CD4-positive, alpha-beta T cell treated with Interleukin-17A for 1 hour (primary cell): Measurements from ENCODE around the gene RAC3.

ENCODE experiments used
- DNase-seq: peaks from one replicate; pipeline ENCODE4 v3.0.0-alpha.2; 2020

Gene RAC3

DNA sequence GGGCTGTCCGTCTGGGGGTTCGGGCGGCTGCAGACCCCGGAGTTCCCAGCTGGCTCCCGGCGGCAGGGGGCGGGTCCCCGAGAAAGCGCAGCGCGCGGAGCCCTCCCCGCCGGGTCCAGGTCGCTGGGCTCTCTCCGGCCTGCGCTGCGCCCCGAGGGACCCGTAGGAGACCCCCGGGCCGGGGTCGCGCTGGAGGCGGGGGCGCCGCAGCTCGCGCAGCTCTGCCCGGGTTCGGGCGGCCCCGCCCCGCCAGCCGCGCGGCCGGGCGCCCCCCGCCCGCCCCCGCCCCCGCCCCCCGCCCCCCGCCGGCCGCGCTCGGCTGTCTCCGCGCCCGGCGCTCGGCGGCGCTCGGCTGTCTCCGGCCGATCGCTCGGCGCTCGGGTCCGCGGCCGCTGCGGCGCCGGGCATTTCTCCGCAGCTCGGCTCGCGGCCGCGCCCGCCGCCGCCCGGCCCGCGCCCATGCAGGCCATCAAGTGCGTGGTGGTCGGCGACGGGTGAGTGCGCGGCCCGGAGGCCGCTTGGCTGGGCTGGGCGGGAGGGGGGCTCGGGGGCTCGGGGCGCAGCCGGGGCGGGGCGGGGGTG, at the start of gene RAC3:
Gene RAC3, plus strand, starts transcription at position 376 of the 582 bp plus-strand sequence. Its CDS starts 84 bp downstream, at position 460.
- no peak for DNase-seq

DNA sequence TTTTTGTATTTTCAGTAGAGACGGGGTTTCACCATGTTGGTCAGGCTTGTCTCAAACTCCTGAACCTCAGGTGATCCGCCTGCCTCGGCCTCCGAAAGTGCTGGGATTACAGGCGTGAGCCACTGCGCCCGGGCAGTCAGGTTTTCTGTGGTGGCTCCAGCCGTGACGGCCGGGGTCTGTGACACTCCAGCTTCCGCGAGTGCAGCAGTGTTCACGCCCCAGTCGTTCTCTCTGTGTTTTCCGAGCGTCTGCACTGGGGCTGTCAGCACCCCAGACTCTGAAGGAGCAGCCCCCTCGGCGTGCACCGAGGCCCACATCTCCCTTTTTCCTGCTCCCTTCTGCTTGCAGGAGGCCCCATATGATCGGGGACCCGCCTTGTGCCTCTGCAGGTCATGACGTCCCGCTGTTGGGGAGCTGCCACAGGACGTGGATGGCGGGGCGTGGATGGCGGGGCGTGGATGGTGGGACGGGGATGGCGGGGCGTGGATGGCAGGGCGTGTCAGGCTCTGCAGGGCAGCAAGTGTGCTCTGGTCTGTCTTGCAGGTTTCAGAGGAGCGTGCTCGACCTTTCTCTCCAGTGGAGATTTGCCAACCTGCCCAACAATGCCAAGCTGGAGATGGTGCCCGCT, 48.4 kb upstream of the RAC3 start:
- no peak for DNase-seq

DNA sequence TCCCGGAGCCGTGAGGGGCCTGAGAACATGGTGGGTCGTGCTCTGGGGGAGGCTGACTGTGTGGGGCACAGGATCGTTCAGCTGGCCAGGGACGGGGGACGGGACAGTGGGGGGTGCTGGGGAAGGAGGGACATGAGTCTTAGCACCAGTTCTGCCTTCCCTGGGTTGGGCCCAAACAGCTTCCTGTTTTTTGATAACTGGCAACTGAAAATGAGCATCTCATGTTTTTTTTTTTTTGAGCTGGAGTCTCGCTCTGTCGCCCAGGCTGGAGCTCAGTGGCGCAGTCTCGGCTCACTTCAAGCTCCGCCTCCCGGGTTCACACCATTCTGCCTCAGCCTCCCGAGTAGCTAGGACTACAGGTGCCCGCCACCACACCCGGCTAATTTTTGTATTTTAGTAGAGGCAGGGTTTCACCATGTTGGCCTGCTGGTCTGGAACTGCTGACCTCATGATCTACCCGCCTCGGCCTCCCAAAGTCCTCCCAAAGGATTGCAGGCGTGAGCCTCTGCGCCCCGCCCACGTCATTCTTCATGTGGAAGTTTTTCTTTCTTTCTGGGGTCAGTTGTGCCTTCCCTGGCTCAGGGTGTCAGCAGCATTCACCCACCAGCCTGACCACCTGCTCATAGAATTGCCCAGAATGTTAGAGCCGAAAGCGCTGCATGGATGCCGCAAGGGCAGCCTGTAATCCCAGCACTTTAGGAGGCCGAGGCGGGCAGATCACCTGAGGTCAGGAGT, 47.7 kb upstream of the RAC3 start:
- DNase-seq, result no peak

DNA sequence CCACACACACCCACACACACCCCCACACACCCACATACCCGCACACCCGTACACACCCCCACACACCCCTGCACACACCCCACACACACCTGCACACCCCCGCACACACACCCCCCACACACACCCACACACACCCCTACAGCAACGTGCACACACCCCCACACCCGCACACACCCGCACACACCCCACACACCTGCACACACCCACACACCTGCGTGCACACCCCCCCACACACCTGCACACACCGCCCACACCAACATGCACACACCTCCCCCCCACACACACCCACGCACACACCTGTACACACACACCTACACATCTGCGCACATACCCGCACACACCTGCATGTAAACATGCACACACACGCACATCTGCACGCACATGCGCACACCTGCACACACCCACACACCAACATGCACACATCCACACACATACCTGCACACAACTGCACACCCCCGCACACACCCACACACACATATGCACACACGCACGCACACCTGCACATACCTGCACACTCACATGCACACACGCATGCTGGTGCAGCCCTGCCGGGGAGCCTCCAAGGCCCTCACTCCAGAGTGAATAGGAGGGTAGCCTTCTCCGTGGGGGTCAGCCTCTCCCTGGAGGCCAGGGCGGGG, 46.6 kb upstream of the RAC3 start:
- DNase-seq, result no peak

DNA sequence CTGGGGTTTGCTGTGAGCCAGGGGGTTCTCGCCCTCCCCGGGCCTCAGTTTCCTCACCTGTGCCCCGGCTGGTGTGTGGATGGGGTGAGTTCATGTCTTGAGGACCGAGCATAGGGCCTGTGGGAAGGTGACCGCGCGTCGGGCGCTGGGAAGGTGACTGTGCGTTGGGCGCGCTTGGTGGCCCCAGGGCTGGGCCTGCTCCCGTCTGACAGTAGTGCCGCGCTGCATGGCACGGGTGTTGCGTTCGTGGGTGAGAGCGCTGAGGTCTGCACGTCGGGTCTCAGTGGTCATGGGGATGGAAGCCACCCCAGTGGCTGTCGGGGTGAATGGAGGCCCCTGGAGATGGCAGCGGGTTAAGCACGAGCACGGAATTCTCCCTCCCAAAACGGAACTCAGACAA, 44.9 kb upstream of the RAC3 start:
- no peak for DNase-seq

DNA sequence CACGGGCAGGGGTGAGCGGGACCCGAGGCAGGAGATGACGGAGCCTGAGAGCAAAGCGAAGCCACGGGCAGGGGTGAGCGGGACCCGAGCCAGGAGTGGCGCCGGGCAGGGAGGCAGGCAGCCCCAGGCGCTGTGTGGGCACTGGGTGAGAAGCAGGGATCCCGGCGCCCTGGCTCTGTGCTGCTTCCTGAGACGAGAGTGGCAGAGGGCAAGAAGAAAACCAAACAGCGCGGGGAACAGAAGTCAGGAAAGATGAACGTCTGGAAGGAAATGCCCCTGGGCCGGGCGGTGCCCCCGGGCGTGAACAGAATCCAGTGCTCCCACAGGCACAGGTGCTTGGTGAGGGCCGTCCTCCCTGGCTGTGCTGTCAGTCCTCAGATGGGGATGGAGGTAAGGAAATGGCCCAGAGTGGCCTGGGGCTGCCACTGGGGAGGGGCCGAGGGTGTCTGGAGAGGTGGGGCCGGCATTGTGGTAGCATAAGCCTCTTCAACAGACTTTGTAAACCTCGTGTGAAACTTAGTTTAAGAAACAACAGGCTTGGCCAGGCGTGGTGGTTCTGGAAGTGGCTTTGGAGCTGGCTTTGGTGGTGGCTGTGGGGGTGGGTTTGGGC, 44.2 kb upstream of the RAC3 start:
- DNase-seq, result no peak

DNA sequence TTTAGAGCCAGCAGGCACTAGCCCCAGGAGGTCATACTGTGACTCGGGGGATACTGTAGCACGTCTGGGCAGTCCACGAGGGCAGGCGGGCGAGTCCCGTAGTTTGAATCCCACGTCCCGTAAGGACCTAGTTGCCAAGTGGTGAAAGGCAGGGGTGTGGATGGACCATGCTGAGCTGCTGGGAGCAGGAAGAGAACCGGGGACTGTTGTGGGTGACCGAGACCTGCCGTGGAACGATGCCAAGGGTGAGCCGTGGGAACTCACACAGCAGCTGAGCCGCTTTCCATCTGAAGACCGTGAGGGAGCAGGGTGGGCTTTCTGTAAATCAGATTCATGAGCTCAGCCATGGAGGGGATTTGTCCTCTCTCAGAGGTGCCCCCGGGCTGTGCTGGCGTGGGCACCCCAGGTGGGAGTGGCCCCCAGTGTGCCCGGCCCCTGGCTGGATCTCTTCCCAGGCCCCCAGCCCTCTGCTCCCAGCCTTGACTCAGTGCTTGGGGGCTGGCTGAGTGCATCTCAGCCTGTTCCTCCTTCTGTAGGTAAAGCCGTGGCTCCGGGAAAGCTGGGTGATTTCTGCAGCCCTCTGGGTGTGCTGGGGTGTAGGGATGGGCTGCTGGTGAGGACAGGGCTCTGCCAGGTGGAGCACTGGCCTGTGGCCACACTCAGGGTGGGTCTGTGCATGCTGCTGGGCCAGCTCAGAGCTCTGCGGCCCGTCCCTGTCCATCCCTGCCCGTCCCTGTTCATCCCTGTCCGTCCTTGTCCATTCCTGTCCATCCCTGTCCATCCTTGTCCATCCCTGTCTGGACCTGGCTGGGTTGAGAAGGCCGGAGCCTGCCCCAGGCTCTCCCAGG, 40.4 kb upstream of the RAC3 start:
- DNase-seq, result no peak

DNA sequence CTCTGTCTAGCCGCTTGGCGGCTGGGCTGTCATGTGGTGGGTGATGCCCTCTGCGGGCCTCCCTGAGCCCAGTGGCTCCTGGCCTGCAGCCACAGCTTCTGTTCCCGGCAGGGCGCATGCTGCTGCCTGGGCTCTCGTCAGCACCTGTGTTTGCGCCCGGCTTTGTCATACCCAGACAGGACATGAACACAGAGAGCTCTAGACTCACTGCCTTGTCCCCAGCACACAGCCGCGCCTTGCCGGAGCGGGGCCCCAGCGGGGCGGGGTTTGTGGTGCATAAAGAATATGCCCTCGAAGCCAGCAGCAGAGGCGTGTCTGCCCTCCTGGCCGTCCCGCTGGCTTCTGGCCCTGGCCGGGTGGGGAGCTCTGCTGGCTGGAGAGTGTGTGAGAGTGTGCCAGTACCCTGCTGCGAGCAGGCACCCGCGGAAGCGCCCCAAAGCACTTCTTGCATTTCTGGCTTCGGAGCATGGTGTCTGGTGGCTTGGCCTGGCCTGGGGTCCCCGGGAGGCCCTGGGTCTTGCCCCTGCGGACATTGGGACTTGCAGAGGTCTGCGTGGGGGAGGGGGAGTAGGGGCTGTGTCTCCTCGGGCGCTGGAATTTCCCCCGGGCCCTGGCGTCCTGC, 39.7 kb upstream of the RAC3 start:
- no peak for DNase-seq

DNA sequence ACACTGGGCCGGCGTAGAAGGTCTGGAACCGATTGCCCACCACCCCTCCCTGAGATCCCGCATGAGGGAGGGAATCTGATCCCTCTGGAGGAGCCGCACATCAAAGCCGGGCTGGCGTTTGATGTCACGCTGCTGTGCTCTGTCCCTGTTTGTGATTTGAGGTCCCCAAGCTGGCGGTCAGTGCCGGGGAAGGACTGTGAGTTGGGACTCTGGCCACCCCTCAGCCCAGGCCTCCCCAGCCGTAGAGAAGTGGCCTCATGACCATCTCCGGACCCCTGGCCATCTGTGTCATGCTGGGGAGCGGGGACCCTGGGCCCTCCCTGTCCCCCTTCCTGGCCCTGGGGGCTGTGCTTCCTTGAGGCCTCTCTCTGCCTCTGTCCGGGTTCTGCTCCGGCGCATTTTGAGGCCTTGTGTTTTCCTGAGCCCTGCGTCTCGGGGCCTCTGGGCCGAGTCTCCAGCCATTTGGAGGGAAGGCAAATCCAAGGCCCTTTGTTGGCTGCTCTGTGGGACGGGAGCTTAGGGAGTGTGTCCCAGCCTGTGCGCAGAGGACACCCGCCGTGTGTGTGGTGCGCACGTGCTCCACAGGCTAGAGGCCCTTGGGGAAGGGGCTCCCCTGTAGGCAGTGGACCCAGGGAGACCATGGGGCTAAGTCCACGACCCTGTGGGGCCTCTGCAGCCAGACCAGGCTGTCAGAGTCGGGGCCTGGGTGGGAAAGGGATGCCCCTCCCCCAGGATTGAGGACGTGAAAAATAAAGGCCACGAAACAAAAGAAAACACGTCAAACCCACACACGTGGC, 39.0 kb upstream of the RAC3 start:
- DNase-seq, result no peak

DNA sequence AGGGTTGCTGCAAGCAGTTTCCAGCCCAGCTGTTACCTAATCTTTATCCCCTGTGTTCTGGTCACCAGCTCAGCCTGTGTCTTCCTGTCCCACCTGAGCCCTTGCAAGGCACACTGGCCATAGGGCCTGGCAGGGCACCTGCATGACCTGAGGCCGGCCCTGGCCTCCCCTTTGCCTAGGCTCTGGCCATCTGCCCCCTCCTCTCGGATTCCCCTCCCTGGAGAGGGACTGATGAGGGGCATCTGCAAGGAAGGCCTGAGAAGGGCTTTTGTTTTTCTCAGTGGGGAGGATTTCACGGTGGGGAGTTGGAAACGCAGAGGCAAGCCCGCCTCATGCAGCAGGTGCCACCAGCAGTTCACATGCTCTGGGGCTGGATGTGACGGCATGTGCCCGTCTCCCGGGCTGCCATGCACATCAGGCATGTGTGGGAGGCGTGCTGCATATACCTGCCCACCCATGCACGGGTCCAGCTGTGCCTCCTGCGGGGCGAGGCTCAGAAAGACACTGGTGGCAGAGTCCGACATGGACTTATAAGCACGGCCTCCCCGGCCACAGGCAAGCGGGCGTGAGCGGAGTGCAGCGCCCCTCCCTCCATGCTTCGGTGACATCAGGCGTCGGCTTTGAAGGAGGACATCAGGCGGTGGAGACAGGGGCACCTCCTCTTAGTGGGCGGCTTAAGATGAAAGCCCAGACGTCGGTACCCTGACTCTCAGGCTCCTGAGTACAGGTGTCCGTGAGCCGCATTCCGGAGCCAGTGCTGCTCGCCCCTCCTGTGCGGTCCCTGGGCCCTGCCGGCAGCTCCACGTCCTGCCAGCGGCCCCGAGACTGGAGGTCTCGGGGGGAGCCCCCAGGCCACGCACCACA, 37.5 kb upstream of the RAC3 start:
- DNase-seq, result no peak

DNA sequence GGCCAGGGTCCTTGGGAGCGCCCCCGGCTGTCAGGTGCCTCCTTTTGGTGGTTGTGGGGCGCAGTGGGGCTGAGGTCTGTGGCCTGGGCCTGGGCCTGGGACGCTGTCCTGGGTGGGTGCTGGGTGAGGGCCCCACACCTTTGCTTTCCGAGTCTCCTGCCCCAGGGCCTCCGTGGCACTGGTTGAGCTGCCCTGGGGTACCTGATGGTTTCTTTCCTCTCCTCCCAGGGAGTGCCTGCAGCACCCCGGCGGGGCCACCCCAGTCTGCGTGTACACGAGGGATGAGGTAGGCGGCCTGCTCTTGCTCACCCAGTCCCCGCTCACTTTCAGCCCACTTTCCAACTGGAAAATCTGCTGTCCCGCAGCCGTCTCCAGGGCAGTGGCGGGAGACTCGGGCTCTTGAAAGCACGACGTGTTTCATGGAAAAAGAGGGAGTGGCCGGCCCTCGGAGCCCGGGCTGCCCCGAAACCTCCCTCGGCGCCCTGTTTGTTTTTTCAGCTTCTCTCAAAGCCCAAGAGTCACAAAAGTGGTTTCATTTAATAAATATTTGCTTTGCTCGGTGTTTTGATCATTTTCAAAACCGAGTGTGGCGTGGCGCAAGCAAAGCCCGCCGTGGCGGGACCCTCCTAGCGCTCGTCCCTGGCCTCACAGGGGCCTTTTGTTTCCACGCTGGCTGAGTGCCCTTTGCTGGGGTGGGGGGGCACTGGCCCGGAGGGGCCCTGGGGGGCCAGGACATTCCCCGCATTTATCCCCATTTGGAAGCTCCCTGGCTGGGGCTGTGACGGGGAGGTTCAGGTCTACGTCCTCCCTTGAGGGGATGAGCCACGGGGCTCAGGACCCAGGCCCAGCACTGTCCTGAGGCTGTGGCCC, 36.6 kb upstream of the RAC3 start:
- DNase-seq, result no peak

DNA sequence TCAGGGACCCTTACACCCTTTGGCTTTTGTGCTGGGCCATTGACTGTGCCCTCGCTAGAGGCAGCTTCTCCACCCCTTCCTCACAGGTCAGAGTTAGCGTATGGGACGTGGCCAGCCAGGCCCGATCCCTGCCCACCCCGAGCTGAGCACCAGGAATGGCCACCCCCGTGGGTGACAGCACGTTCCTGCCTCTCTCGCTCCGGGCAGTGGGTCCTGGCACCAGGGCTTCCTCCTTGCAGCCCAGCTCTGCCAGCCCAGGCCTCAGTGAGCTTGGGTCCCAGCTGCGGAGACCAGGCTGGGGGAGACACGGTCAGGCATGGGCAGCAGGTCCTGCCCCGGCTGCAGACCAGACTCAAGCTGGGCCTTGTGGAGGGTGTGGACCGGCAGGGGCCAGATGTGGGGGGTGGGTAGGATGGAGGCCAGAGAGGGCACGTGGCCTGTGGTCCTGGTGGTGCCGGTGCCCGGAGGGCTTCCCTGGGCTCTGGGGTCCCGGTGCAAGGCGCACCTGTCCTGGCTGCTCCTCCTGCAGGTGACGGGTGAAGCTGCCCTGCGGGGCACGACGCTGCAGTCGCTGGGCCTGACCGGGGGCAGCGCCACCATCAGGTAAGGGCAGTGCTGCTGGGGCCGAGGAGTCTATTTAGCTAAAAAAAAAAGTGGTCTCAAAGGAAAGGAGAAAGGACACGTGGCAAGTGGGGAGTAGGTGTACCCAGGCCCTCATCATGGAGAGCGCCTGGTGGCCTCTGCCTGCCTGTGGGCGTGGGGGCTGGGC, 35.8 kb upstream of the RAC3 start:
- DNase-seq, result no peak

DNA sequence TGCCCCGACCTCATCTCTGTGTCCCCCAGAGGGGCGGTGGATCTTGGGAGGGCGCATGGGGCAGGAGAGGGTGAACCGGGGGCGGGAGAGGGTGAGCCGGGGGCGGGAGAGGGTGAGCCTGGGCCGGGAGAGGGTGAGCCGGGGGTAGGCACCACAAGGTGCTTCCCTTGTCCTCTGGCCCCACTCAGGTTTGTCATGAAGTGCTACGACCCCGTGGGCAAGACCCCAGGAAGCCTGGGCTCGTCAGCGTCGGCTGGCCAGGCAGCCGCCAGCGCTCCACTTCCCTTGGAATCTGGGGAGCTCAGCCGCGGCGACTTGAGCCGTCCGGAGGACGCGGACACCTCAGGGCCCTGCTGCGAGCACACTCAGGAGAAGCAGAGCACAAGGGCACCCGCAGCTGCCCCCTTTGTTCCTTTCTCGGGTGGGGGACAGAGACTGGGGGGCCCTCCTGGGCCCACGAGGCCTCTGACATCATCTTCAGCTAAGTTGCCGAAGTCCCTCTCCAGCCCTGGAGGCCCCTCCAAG, 35.2 kb upstream of the RAC3 start:
- DNase-seq, result no peak

DNA sequence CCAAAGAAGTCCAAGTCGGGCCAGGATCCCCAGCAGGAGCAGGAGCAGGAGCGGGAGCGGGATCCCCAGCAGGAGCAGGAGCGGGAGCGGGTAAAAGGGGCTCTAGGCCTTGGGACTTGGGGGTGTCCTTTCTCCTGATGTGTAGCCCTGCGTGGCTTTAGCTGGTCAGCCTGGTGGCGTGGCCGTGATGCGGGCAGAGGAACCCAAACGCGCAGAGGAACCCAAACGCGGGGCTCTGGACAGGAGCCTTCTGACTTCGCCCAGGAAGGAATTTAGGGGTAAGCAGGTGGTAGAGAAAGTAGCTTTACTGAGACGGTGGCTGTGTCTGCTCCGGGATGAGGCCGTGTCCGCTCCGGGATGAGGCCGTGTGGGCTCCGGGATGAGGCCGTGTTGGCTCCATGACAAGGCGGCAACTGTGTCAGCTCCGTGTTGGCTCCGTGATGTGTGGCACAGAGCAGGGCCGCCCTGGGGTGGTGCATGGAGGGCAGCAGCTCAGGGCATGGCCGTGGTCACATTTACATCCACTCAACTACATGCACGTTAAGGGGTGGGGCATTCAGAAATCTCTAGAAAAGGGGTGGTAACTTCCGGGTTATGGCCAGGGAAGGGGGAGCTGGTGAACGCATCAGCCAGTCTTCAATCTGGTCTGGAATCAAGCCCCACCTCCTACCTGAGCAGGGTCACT, 34.6 kb upstream of the RAC3 start:
- DNase-seq, result no peak

DNA sequence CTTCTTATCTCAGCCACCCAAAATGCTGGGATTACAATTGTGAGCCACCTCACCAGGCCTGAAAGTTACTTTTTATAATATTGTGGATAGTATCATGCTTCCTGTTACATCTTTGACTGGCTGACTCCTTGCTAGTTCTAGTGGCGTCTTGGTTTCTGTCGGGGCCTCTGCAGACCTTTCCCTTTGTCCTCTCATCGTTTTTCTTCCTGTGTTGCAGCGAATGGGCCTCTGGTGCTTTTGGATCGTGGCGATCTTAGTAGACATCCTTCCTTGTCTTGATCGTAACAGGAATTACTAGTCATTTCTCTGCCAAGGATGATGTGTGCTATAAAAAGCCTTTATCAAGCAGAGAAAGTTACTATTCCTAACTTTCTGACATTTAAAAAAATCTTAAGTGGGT, 33.3 kb upstream of the RAC3 start:
- no peak for DNase-seq

DNA sequence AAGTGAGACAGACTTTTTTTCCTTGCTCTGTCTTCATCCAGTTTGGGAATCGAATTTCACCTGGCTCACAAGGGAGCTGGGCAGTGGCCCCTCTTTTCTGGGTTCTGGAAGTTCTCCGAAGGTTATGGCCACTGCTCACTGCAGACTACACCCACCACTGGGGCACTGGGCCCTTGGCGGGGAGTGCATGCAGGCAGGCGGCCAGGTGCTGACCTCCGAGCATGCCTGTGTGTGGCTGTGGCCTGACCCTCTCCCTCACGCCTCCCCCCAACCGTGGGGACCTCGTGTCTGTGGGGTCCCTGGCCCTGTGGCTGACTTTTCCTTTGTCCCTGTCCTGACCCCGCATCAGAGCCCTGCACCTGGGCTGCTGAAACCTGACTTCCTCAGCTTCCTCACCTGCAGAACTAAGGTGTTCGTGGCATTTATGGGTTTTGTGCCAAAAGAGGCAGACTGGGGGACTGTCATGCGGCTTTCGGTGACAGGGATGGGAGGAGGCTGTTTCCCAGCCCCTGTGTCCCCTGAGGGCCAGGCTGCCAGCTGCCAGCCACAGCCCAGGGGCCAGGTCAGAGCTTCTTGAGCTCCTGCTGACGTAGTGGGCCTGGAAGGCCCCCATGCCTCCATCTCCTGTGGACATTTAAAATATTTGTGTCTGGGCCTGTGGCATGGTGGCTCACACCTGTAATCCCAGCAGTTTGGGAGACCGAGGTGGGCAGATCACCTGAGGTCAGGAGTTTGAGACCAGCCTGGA, 32.6 kb upstream of the RAC3 start:
- DNase-seq, result no peak

DNA sequence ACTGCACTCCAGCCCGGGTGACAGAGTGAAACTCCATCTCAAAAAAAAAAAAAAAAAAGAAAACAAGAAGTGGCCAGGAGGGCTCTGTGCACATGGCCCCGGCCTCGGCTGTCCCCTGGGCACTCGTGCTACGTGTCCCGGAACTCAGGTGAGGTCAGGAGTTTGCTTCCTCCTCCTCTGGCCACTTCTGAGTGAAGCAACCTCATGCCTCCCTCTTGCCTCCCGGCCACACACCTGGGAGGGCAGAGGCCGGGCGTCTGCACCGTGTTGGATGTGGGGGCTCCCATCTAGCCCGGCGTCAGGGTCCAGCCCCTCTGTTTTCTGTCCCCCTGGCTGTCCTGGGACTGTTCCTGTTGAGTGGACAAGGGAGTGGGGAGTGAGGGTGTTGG, 31.9 kb upstream of the RAC3 start:
- no peak for DNase-seq
